Measurements from ENCODE around the gene SCLY.
"Not testable (repeated sequence)": the region's sequence is repeated elsewhere in the genome, so short reads cannot be mapped to it uniquely, and the experiment has no call there.

Gene SCLY, protein sequence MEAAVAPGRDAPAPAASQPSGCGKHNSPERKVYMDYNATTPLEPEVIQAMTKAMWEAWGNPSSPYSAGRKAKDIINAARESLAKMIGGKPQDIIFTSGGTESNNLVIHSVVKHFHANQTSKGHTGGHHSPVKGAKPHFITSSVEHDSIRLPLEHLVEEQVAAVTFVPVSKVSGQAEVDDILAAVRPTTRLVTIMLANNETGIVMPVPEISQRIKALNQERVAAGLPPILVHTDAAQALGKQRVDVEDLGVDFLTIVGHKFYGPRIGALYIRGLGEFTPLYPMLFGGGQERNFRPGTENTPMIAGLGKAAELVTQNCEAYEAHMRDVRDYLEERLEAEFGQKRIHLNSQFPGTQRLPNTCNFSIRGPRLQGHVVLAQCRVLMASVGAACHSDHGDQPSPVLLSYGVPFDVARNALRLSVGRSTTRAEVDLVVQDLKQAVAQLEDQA

GRCh38 chr2:238060542-238061314 is at the start of gene SCLY:
Gene SCLY, plus strand, starts transcription at chr2:238061001. Its CDS starts 54 bp downstream, at chr2:238061055.
- peak; percentile 91 to 95 for DNase-seq (ENCODE audit: low read depth in 2 of 2)

DNA sequence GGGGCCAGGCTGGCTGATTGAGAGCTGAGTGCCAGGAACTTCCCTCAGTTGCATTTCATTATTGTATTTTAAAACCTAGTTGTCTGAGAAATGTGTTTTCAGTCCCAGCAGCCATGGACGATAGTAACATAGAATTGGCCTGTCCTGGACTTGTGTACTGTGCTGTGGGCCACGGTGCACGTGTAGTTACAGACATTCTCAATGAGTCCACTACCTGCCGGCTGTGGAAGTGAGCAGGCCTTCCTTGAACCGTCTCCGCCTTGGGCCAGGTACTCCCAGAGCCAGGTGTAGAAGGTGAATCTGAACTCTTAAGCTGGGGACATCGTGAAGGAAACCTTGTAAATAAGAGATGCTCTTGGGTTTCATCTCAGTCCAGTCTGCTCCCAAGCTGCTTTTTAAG is 47.0 kb upstream of the SCLY start:
- no peak for DNase-seq (ENCODE audit: low read depth in 2 of 2)

GRCh38 chr2:238015705-238016104 is 45.1 kb upstream of the SCLY start:
- no peak for DNase-seq (ENCODE audit: low read depth in 2 of 2)

GRCh38 chr2:238016526-238016925 is 44.3 kb upstream of the SCLY start:
- DNase-seq (ENCODE audit: low read depth in 2 of 2): no peak

DNA sequence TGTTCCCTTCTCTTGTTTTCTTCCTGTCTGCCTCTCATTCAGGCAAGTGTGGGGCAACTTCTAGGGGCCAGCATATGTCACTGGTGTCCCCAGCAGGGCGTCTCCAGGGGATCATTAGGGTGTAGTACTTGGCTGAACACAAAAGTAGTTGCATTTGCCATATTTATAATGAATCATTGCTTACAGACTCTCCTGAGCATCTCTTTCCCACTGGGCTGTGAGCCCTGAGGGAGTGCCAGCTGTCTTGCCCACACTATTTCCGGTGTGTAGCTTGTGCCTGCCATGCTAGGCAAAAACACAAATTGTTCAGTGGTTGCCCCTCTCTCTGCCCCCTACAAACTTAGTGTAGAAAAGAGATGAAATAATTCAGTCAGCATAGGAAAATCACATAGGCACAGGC is 40.8 kb upstream of the SCLY start:
- DNase-seq (ENCODE audit: low read depth in 2 of 2): no peak

DNA sequence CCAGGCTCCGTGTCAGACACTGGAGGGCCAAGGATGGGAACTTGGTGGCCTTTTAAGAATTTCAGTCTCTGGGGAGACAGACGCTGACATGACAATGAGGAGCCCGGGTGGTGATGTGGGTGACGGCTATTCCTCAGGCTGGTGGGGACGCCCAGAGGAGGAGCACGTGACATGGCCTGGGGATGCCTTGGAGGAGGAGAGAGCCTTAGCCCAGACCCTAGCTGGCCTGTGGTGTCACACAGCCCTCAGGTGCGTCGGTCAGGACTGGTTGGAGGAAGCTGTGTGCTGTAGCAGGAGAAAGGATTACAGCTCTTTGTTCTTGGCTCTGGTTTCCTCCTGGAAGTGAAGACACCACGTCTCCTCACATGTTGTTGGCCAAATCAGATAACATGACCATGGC is 40.0 kb upstream of the SCLY start:
- no peak for DNase-seq (ENCODE audit: low read depth in 2 of 2)

DNA sequence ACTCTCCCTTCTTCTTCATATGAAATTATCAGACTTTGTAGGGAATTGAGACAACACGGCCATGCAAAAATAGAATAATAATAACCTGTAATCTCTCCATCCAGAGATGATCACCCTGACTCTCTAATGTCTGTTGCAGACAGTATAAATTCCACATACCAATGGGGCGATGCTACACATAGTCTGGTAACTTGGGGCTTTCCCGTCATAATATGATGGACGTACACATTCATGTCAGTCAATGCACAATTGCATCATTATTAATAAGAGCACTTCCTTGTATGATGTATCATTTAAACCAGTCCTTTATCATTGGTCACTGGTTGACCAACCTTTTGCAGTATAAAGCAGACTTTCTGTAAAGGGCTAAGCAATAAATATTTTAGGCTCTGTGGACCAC is 39.5 kb upstream of the SCLY start:
- DNase-seq (ENCODE audit: low read depth in 2 of 2): no peak

DNA sequence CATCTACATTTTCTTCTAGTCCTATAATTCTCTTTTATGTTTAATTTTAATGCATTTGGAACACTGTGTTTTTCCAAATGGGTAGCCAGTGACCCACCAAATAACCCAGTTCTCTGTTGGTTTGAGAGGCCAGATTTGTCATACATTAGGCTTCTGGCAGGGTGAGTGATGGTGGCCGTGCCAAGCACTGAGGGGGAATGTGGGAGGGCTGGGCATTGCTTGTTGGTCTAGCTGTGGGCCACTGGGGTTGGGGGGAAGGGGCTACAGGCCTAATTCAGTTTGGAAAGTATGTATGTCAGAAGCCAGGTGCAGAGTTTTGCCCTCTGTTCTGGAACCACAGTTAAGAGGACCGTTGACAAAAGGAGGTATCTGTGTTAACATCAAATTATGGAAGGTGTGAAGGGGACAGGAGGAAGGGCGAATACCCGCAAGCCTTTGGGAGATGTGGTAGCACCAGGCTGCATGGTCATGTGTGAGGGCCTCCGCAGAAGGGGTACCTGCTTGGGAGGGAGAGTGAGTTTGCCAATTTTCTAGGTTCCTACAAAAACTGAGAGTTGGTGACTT is 38.1 kb upstream of the SCLY start:
- DNase-seq (ENCODE audit: low read depth in 2 of 2): no peak

- no peak for DNase-seq (ENCODE audit: low read depth in 2 of 2)
Measured at GRCh38 chr2:238023608-238024007, 37.2 kb upstream of the SCLY start.

- no peak for DNase-seq (ENCODE audit: low read depth in 2 of 2)
Measured at GRCh38 chr2:238024986-238025385, 35.8 kb upstream of the SCLY start.

DNA sequence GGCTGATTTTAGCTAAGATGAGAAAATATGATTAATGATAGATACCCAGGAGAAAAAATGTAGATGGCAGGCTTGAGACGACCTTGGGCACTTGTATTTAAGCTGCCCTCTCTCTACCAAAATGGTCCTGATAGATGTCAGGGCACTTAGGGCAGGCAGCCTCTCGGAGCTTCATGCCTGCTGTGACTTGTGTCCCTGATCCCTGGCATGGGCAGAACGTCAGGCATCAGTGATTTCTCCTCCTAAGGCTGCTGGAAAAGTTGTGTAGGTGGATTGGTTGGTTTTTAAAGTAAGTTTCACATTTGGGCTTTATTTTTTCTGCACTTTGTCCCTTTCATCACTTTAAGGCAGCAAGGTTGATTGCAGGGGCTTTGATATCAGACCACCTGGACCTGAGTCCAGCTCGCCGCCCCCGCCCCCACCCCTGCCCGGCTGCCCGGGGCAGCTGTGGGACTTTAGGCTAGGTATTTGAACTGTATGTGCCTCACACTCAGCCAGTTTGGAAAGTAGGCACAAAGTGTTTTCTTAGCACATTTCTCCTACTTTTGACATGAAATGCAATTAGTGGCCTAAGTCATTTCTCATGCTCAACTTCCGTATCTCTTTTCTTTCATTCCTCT is 35.0 kb upstream of the SCLY start:
- DNase-seq (ENCODE audit: low read depth in 2 of 2): no peak

DNA sequence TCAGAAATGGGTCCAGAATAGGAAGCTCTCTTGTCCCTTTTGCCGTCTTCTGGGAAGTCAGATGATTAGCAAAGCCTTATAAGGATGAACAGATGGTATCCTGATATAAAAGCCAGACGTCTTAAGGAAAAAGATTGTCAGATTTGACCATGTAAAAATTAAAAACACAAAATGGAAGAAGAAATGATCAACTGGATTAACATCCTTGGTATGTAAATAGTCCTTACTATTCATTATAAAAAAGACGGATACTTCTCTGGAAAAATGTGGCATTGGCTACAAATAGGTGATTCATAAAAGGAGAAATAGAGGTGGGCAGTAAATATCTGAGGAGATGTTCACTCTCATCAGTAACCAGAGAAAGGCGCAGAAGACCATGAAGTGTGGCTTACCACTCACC is 33.7 kb upstream of the SCLY start:
- DNase-seq (ENCODE audit: low read depth in 2 of 2): no peak

DNA sequence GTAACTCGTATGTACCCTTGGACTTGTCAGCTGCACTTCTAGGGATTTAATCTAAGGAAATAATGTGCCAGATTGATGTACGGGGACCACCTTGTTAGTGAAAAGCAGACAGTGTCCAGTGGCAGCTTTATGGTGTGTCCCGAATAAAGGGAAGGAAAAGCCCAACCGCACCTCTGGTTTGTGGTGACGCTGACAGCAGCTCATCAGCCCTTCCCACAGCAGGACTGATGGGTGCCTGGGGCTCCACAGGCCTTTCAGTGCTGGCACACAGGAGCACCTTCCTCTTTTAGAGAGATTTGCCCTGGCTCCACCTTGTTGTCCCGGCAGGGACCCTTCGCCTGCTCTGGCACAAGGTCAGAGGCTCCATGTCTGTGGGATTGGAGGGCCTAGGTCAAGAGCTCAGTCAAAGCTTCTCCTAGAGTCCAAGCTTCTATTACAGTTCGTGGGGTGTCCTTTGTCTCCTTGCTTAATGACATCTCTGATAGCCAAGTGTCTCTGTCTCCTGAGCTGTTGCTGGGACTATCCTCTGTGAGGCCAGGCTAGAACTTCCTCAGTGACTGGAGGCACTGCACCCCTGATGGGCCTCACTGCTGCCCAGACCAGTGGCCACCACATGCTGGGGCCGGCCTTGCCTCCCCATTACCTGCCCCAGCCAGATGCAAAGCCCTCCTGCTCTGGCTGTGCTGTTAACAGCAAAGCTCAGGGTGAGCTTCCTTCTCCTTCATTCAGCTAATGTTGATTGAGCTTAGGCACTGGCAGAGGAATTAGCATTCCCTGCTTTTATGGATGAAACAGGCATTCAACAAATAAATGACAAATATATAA is 33.0 kb upstream of the SCLY start:
- no peak for DNase-seq (ENCODE audit: low read depth in 2 of 2)

GRCh38 chr2:238029853-238030252 is 30.9 kb upstream of the SCLY start:
- DNase-seq (ENCODE audit: low read depth in 2 of 2): no peak

DNA sequence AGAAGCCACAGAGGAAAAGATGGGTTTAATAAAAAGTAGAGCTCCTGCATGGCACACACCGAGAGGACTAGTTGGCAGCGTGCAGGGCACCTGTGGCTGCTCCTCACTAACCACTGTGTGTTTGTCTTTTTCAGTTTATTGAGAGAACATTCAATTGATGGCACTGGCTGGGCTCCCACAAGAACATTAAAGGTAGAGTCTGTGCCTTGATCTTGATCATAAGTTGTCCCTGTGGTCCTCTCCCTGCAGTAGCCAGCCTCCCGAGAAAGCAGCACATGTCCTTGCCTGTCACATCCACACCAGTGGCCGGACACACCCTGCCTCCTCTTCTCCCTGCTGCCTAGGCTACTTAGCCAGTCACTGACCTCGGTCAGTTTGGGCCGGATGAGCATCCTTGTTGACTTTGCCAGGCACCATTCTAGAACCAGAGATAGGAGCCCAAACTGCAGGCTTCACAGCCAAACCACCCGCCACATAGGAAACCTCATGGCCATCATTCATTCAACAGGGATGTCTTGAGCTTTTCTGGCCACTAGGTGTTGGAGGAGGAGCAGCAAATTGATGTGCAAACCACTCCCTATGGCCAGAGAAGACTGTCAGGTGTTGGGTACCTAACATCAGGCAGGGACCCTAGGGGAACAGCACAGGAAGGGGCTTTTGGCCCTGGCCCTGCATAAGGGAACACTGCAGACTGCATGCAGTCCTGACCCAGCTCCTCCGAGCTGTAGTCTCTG is 30.2 kb upstream of the SCLY start:
- no peak for DNase-seq (ENCODE audit: low read depth in 2 of 2)

DNA sequence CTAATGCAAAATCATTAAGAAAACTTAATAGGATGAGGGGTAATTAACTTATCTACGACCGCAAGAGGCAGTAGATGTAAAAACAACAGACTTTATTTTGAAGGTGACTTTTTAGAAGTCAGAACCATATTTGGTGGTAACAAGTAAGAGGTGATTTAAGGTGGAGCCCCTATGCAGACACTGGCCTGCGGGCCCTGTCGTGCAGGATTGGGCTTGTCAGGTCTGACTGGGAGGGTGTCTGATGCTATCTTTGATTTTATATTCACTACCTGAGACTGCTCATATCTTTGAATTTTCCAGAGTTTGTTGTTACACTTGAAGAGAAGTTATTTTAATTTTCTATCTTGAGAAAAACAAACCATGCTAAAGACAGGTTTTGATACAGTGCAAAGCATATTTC is 29.1 kb upstream of the SCLY start:
- DNase-seq (ENCODE audit: low read depth in 2 of 2): no peak

- DNase-seq (ENCODE audit: low read depth in 2 of 2): no peak
Measured at GRCh38 chr2:238032755-238033337, 28.0 kb upstream of the SCLY start.

GRCh38 chr2:238033991-238034390 is 26.8 kb upstream of the SCLY start:
- not testable (repeated sequence) for DNase-seq (ENCODE audit: low read depth in 2 of 2)

DNA sequence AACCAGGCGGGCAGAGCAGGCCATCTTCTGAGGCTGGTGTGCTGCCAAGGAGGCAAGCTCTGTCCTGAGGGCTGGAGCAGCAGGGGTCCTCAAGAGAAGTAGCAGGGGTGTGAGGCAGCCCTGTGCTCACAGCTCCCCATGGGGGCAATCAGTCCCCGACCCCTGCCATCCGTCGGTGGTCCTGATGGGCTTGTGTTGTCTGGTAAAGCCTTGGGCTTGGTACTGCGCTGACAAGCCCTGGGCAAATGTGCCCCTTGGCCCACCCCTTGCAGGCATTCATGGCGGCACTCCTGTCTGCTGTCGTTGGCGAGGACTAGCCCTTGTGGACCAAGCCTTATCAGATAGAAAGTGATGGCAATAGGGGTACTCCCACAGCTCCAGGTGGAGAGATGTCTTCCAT is 22.6 kb upstream of the SCLY start:
- DNase-seq (ENCODE audit: low read depth in 2 of 2): no peak

DNA sequence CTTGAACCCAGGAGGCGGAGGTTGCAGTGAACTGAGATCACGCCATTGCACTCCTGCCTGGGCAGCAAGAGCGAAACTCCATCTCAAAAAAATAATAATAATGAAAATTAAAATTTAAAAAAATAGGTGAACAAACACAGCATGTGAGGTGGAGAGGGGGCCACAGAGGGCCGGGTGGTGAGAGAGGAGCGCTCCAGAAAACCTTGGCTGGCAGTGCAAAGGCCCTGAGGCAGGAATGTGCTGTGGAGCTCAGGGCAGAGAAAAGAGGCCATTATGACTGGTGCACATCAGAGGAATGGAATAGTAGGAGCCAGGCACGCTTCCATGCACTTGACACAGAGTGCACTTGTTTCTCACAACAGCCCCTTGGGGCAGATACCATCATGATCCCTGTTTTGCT is 21.6 kb upstream of the SCLY start:
- no peak for DNase-seq (ENCODE audit: low read depth in 2 of 2)
